Immature natural killer cell (primary cell): ENCODE results near the gene CEBPA. TPM values are rescaled to one million over a fixed set of nuclear protein-coding genes. Genes with fewer than 3 reads are reported as not detected.
A peak's percentile ranks its signal among the peaks of the same experiment; 100 is the strongest.

Source experiments
- DNase-seq, 3 donors: peaks; one replicate each; pipeline ENCODE4 v3.0.0; 2022; ENCODE audit warnings: mixed read lengths in 1 of 3
- H3K27ac Mint-ChIP-seq, 6 donors: one replicate each; pipeline ENCODE4 v1.8.0; 2020; ENCODE audit warnings: mixed read lengths in 6 of 6, mild to moderate bottlenecking in 5 of 6, inconsistent platforms in 4 of 6, moderate library complexity in 3 of 6
- H3K27me3 Mint-ChIP-seq, 3 donors: one replicate each; pipeline ENCODE4 v1.8.0; 2020 to 2021; ENCODE audit warnings: low read depth in 3 of 3, mild to moderate bottlenecking in 3 of 3, mixed read lengths in 3 of 3, moderate library complexity in 3 of 3, inconsistent platforms in 1 of 3
- H3K36me3 Mint-ChIP-seq, 3 donors: one replicate each; pipeline ENCODE4 v1.8.0; 2020; ENCODE audit warnings: mixed read lengths in 3 of 3, inconsistent platforms in 2 of 3, mild to moderate bottlenecking in 2 of 3
- H3K4me1 Mint-ChIP-seq, 2 donors: one replicate each; pipeline ENCODE4 v1.8.0; 2020; ENCODE audit warnings: inconsistent platforms in 2 of 2, mild to moderate bottlenecking in 2 of 2, mixed read lengths in 2 of 2, moderate library complexity in 1 of 2
- H3K4me3 Mint-ChIP-seq, 5 donors: one replicate each; pipeline ENCODE4 v1.8.0; 2020; ENCODE audit warnings: mild to moderate bottlenecking in 5 of 5, mixed read lengths in 5 of 5, inconsistent platforms in 3 of 5, moderate library complexity in 3 of 5
- H3K9me3 Mint-ChIP-seq, 6 donors: one replicate each; pipeline ENCODE4 v1.8.0; 2020; ENCODE audit warnings: mild to moderate bottlenecking in 6 of 6, mixed read lengths in 6 of 6, inconsistent platforms in 4 of 6, moderate library complexity in 3 of 6
- polyA plus RNA-seq, 3 donors: library from polyadenylated mRNA; unstranded; fragments of 300-500 nt; fragmentation: Illumina TruSeq; gene quantifications; one replicate each; pipeline ENCODE4 v1.2.3, GENCODE V29; 2021

Gene CEBPA
- polyA plus RNA-seq, 3 donors from 2014 or later = 2.7 to 5.3 (median 3.9) TPM

- H3K9me3 Mint-ChIP-seq = peaks cover 2 to 15% (median 6%) of the 10 kb centered on the region in 6 donors
- peaks cover 0 to 8% (median 2%) of the 10 kb centered on the region in 3 donors for H3K27me3 Mint-ChIP-seq
- peaks cover 23 to 27% of the 10 kb centered on the region in 2 donors for H3K4me1 Mint-ChIP-seq
- peak overlapping the region in 2 of 6 donors; percentile 1 to 4 for H3K27ac Mint-ChIP-seq
- peaks cover 6 to 8% (median 7%) of the 10 kb centered on the region in 3 donors for H3K36me3 Mint-ChIP-seq
- no peak for DNase-seq
- H3K4me3 Mint-ChIP-seq = no peak overlapping the region
These were observed 18.1 kb downstream of the CEBPA start for GRCh38 chr19:33284146-33284643.

DNA sequence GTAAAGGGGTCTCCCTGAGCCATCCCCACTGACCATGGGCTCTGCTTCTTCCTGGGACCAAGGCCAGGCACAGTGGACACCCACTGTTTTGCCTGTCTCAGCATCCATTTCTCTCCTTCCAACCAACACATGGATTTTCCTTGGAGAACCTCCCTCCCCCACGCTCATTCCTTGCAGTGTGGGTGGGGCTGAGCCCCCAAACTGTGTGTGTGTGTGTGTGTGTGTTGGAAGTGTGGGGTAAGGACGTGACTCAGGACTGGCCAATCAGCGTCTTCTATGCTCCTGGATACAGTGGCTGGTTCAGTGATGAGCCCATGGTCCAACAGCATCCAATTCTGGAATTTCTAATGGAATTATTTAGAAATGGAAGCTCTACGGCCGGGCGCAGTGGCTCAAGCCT, 18.7 kb downstream of the CEBPA start:
- Mint-ChIP-seq H3K4me1 (peaks cover 23 to 27% of the 10 kb centered on the region in 2 donors), H3K27ac (no peak overlapping the region), H3K27me3 (peaks cover 0 to 8% (median 2%) of the 10 kb centered on the region in 3 donors), H3K36me3 (peaks cover 0 to 2% (median 1%) of the 10 kb centered on the region in 3 donors), H3K4me3 (no peak overlapping the region), H3K9me3 (peaks cover under 1 to 9% (median 2%) of the 10 kb centered on the region in 6 donors)
- no peak for DNase-seq

DNA sequence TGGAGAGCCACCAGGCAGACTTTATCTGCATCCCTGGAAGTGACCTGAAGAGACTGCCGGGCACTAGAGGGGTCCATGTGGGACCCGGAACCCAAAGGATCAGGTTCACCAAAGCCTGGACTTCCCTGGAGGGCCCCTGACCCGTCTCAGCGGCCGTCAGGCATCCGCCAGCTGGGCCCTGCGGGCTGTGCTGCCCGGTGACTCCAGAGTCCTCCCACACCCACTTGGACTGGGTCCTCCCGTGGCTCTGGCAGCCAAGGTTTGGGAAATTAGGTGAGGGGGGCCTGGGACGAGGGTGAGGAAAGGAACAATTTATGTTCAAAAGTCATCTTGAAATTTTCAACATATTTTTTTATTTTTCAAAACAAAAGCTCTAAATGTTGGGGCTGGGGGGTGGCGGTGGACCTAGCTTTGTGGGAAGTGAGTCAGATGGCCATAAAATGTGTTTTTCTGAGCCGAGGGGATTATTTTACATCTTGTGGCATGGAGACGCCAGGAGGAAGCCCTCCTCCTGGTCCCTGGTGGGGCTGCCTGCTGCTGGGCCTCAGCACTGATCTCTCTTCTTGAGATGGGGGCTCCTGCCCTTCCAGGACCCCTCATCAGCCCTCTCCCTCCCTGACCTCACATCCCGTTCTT, 20.2 kb downstream of the CEBPA start:
- Mint-ChIP-seq H3K36me3 (no peaks in the 10 kb centered on the region), H3K9me3 (peaks cover 0 to 2% (median 0%) of the 10 kb centered on the region in 6 donors), H3K4me3 (no peak overlapping the region), H3K4me1 (peaks cover 11 to 16% of the 10 kb centered on the region in 2 donors), H3K27ac (no peak overlapping the region), H3K27me3 (peaks cover 0 to 5% (median 2%) of the 10 kb centered on the region in 3 donors)
- DNase-seq = no peak

GRCh38 chr19:33281296-33281926, 20.9 kb downstream of the CEBPA start:
- Mint-ChIP-seq H3K36me3 (no peaks in the 10 kb centered on the region), H3K4me1 (peaks cover 4 to 9% of the 10 kb centered on the region in 2 donors), H3K4me3 (no peak overlapping the region), H3K9me3 (no peaks in the 10 kb centered on the region), H3K27me3 (peaks cover 0 to 5% (median 2%) of the 10 kb centered on the region in 3 donors), H3K27ac (no peak overlapping the region)
- DNase-seq = no peak

DNA sequence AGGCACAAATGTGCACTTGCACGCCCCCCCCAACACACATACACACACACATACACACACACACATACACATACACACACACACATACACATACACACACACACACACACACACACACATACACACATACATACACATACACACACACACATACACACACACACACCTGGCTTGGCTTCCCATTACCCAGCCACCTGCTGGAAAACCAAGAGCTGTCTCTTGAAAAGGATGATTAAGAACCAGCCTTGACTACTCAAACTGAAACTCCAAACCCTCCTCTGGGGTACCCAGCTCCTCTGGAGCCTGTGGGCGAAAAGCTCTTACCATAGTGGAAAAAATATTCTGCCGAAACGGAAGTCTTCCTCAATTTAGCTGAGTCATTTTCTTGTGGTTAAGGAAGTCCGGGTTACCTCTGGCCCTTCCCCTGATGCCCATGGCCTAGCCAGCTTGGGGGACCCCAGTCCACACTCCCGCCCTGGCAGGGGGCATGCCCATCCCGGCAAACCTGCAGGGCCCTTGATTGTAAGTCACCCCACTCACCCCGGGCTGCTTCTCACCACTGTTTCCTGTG, 21.9 kb downstream of the CEBPA start:
- no peaks in the 10 kb centered on the region for H3K36me3 Mint-ChIP-seq
- peaks cover 0 to 8% (median 2%) of the 10 kb centered on the region in 3 donors for H3K27me3 Mint-ChIP-seq
- H3K4me3 Mint-ChIP-seq = no peak overlapping the region
- DNase-seq = no peak
- H3K27ac Mint-ChIP-seq = peak overlapping the region in 4 of 6 donors; percentile 12 to 74 (median 48)
- H3K9me3 Mint-ChIP-seq = no peaks in the 10 kb centered on the region
- peaks cover 0 to 3% of the 10 kb centered on the region in 2 donors for H3K4me1 Mint-ChIP-seq

- no peaks in the 10 kb centered on the region for H3K9me3 Mint-ChIP-seq
- H3K4me1 Mint-ChIP-seq = no peaks in the 10 kb centered on the region
- peaks cover 0 to 9% (median 2%) of the 10 kb centered on the region in 3 donors for H3K27me3 Mint-ChIP-seq
- H3K36me3 Mint-ChIP-seq = no peaks in the 10 kb centered on the region
- no peak for DNase-seq
- no peak overlapping the region for H3K4me3 Mint-ChIP-seq
- peak overlapping the region in 3 of 6 donors; percentile 26 to 74 (median 70) for H3K27ac Mint-ChIP-seq
These were observed 22.6 kb downstream of the CEBPA start for GRCh38 chr19:33279430-33280350.

- no peak overlapping the region for H3K27ac Mint-ChIP-seq
- H3K4me1 Mint-ChIP-seq = peaks cover 5% of the 10 kb centered on the region in 2 donors
- no peaks in the 10 kb centered on the region for H3K9me3 Mint-ChIP-seq
These were observed 23.7 kb downstream of the CEBPA start for GRCh38 chr19:33278403-33279269.

DNA sequence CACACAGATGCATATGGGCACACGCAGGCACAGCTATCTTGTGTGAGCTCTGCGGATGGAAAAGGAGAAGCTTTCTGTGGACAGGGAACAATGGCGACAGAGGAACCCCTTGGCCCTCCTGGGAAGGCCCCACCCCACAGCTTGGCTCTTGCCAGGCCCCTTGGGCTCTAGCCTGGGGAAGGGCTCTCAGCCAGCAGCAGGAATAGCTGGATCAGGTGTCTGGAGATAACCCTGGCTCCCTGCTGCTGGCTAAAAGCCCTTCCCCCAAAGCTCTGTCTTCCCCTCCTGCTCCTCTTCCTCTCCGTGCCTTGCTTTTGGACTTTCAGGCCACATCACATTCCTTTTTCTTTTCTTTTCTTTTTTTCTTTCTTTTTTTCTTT, 24.3 kb downstream of the CEBPA start:
- Mint-ChIP-seq H3K9me3 (no peaks in the 10 kb centered on the region), H3K4me1 (peaks cover 5% of the 10 kb centered on the region in 2 donors), H3K4me3 (no peak overlapping the region), H3K36me3 (no peaks in the 10 kb centered on the region), H3K27me3 (peaks cover 0 to 7% (median 0%) of the 10 kb centered on the region in 3 donors), H3K27ac (no peak overlapping the region)
- no peak for DNase-seq

More at GRCh38 chr19:33278403-33279269, 23.7 kb downstream of the CEBPA start:
- H3K27me3 Mint-ChIP-seq = peaks cover 0 to 6% (median 0%) of the 10 kb centered on the region in 3 donors
- no peak overlapping the region for H3K4me3 Mint-ChIP-seq
- no peaks in the 10 kb centered on the region for H3K36me3 Mint-ChIP-seq
- DNase-seq = no peak

GRCh38 chr19:33277434-33277833, 24.9 kb downstream of the CEBPA start:
- Mint-ChIP-seq H3K27ac (no peak overlapping the region), H3K9me3 (no peaks in the 10 kb centered on the region), H3K4me1 (peaks cover 5% of the 10 kb centered on the region in 2 donors), H3K36me3 (no peaks in the 10 kb centered on the region), H3K4me3 (no peak overlapping the region), H3K27me3 (peaks cover 0 to 9% (median 0%) of the 10 kb centered on the region in 3 donors)
- DNase-seq = no peak

DNA sequence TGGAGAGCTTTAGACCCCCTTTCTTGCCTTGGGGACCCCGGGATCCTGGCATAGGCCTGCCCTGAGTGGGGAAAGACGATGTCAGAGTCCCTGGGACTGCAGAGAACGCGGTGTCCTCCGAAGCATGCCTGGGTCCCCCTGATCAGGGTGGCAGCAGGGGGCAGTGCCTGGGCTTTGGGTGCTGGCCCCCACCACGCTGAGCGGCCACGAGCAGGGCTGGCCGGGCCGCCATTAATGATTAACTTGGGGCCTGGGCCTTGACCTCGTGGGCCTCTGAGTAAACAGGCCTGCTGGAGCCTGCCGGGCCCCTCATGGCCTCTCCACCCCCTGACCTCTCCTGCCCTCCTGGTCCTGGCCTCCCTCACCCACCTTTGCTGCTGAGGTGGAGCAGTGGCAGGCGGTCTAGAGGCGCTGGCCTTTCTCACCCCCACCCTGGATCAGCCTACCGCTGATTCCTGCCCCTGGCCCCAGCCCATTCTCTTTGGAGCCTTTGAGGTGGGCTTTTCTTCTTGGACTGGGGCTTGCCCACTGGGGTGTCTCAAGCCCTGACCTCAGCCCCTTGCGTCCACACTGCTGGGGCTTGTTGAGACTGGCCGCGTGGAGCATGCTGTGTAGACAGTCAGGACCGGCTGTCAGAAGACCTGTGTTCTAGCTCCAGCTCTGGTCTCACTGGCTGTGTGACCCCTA, 26.3 kb downstream of the CEBPA start:
- Mint-ChIP-seq H3K27ac (no peak overlapping the region), H3K4me3 (no peak overlapping the region), H3K4me1 (peaks cover 5% of the 10 kb centered on the region in 2 donors), H3K27me3 (peaks cover 0 to 9% (median 0%) of the 10 kb centered on the region in 3 donors), H3K9me3 (no peaks in the 10 kb centered on the region), H3K36me3 (no peaks in the 10 kb centered on the region)
- no peak for DNase-seq

DNA sequence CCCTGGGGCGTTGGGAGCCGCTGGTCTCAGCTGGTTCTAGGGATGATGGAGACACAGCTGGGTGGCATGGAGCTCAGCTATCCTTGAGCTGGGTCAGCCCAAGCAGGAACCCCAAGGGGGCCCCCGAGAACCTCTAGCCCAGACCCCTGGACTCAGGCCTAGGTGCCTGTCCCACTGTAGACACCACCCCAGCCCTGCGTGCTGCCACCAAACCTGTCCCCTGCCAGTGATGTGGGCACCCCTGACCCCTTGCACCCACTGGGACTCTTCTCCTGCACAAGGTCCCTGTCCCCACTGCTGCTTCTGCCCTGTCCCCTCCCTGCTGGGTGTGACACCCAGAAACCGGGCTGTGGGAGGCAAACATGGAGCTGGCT, 26.8 kb downstream of the CEBPA start:
- H3K36me3 Mint-ChIP-seq = no peaks in the 10 kb centered on the region
- H3K27me3 Mint-ChIP-seq = peaks cover 0 to 9% (median 0%) of the 10 kb centered on the region in 3 donors
- DNase-seq = no peak

More for the DNA sequence above, 26.8 kb downstream of the CEBPA start:
- no peak overlapping the region for H3K4me3 Mint-ChIP-seq
- H3K4me1 Mint-ChIP-seq = peaks cover 5% of the 10 kb centered on the region in 2 donors
- no peak overlapping the region for H3K27ac Mint-ChIP-seq
- no peaks in the 10 kb centered on the region for H3K9me3 Mint-ChIP-seq
